DMS114 treated with DMSO at 0.1 percent for 48 hours (cell line): ENCODE data around the gene GOLGA7B.

Experiments used
- DNase-seq: peaks from one replicate; lab custom pipeline; 2025; ENCODE audit not compliant: unreplicated experiment; lab: John Stamatoyannopoulos, UW

GOLGA7B gene

DNA sequence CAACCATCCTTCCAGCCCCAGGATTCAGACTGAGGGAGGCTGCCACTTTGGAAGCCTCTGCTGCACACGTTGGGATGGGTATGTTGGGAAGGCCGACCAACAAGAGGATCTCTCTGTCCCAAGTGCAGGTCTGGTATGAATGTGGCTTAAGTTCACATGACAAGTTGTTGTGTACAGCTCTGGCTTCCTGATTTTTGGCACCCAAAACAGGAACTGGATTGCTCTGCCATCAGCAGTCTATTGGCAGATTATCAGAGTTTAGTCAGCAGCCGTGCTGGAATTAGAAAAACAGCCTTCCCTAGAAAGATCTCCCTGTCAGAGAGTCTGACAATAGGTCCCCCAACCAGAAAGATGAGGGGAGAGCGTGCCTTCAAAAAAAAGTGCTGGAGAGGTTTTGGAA is 66.9 kb downstream of the GOLGA7B start:
- DNase-seq, result no peak

DNA sequence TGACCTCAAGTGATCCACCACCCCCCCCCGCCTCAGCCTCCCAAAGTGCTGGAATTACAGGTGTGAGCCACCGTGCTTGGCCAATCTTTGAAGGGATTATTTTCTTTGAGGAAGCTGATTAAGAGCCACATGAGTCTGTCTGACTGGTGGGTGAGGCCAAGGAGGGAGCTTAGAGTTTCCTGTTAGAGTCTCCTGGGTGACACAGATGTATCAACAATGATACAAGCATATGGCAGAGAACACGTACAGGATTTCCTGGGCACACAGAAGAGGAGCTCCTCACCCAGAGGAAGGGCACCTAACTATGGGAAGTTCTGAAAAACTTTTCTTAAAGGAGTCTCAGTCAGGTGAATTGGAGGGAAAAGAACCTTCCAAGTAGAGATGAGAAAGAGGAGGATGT is 69.4 kb downstream of the GOLGA7B start:
- DNase-seq, result no peak

DNA sequence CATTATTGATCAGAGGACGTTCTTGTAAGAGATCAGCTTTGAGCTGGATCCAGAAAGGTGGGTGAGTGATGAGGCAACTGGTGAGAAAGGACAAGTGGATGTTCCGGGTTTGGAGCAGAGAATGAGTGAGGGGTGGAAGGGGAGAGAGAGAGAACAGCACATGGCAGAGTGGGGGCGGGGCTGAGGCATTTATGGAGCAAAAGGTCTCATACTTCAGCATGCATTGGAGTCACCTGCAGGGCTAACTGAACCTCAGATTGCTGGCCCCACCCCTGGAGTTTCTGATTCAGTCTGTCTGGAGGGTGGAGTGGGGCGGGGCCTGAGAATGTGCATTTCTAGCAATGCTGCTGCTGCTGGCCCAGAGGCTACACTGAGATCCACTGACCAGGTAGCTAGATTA is 71.2 kb downstream of the GOLGA7B start:
- no peak for DNase-seq
